B cell (primary cell): ENCODE measurements around the gene COL4A3. TPM values are rescaled to one million over a fixed set of nuclear protein-coding genes. Genes with fewer than 3 reads are reported as not detected.

ENCODE experiments used
- ATAC-seq: fragments of 200-7000 bp; cut with Tn5 transposase; one replicate; pipeline ENCODE4 v1.10.0; 2021; ENCODE audit warnings: low read depth, mild to moderate bottlenecking, moderate number of reproducible peaks, moderate library complexity
- CTCF ChIA-PET: fragments of 350-600 bp; sonication (Branson Sonifier 250); formaldehyde crosslinking; loops from one replicate; lab custom pipeline; 2021; ENCODE audit warnings: antibody characterized with exemption, inconsistent platforms; lab: Charles Lee
- POLR2A ChIA-PET: fragments of 350-600 bp; sonication (Branson Sonifier 250); formaldehyde crosslinking; loops from one replicate; lab custom pipeline; 2021; ENCODE audit warnings: antibody characterized with exemption; lab: Charles Lee
- DNase-seq: peaks from one replicate; pipeline ENCODE4 v3.0.0; 2013
- H2AFZ ChIP-seq: 2 replicates; pipeline ENCODE4 v1.6.1; 2012; ENCODE audit warnings: mild to moderate bottlenecking, low read depth, low read length; ENCODE audit not compliant: insufficient read depth, poor library complexity, severe bottlenecking
- H3K27ac ChIP-seq, 2 donors: 1 replicate in 1 of 2; 2 replicates in 1 of 2; pipeline ENCODE4 v1.5.1; 2012 to 2013; ENCODE audit warnings: low read length in 2 of 2, mild to moderate bottlenecking in 2 of 2, moderate library complexity in 1 of 2
- H3K27me3 ChIP-seq, 4 experiments: fragments of 200-600 bp in 1 of 4; sonication (generic) in 1 of 4; replicated peaks in 1 of 4; 1 replicate in 2 of 4; 2 replicates in 2 of 4; pipeline versions ENCODE4 v1.6.1 to v1.7.0; 2013 to 2016; ENCODE audit warnings: low read length in 3 of 4, mild to moderate bottlenecking in 2 of 4, mixed read lengths in 1 of 4, moderate library complexity in 1 of 4; ENCODE audit not compliant: insufficient read depth in 4 of 4, control insufficient read depth in 3 of 4; ENCODE audit errors: control extremely low read depth in 1 of 4
- H3K36me3 ChIP-seq, 2 experiments: replicated peaks in 1 of 2; 1 replicate in 1 of 2; 2 replicates in 1 of 2; pipeline versions ENCODE4 v1.6.1 to v1.7.1; 2013; ENCODE audit warnings: low read length in 1 of 2; ENCODE audit not compliant: insufficient read depth in 2 of 2, control insufficient read depth in 1 of 2; ENCODE audit errors: control extremely low read depth in 1 of 2, extremely low read depth in 1 of 2
- H3K4me1 ChIP-seq, 2 donors: fragments of 200-600 bp in 1 of 2; sonication (generic) in 1 of 2; 1 replicate in 1 of 2; 2 replicates in 1 of 2; pipeline versions ENCODE4 v1.5.1 to v1.6.1; 2013 to 2017; ENCODE audit warnings: low read length in 2 of 2; ENCODE audit not compliant: control insufficient read depth in 2 of 2, insufficient read depth in 2 of 2
- H3K4me2 ChIP-seq: replicated peaks from 2 replicates; pipeline ENCODE3; 2012; ENCODE audit warnings: mild to moderate bottlenecking, low read depth, low read length; ENCODE audit not compliant: poor library complexity, severe bottlenecking
- H3K4me3 ChIP-seq, 5 experiments: fragments of 200-600 bp in 1 of 5; sonication (generic) in 1 of 5; 1 replicate in 3 of 5; 2 replicates in 2 of 5; pipeline versions ENCODE4 v1.5.1 to v1.7.0; 2011 to 2016; ENCODE audit warnings: low read length in 4 of 5, mild to moderate bottlenecking in 4 of 5, low read depth in 2 of 5, control low read depth in 1 of 5, moderate library complexity in 1 of 5; ENCODE audit not compliant: insufficient read depth in 1 of 5; ENCODE audit errors: control extremely low read depth in 1 of 5, extremely low read depth in 1 of 5
- H3K79me2 ChIP-seq: fragments of 200-600 bp; sonication (generic); one replicate; pipeline ENCODE4 v1.6.0; 2016; ENCODE audit warnings: low read length; ENCODE audit not compliant: control insufficient read depth, insufficient read depth
- H3K9ac ChIP-seq: fragments of 200-600 bp; sonication (generic); 2 replicates; pipeline ENCODE4 v1.6.1; 2017; ENCODE audit warnings: mild to moderate bottlenecking, low read length, moderate library complexity
- H3K9me3 ChIP-seq, 3 donors: one replicate each; pipeline versions ENCODE4 v1.6.1 to v1.7.1; 2013; ENCODE audit warnings: low read length in 2 of 3; ENCODE audit not compliant: control insufficient read depth in 2 of 3, insufficient read depth in 1 of 3; ENCODE audit errors: control extremely low read depth in 1 of 3
- H4K20me1 ChIP-seq: 2 replicates; pipeline ENCODE4 v1.6.0; 2012; ENCODE audit warnings: mild to moderate bottlenecking, low read length; ENCODE audit not compliant: insufficient read depth, control insufficient read depth, poor library complexity, severe bottlenecking
- H3K27ac Mint-ChIP-seq: one replicate; pipeline ENCODE4 v1.8.0; 2021; ENCODE audit warnings: mixed read lengths
- H3K27me3 Mint-ChIP-seq: one replicate; pipeline ENCODE4 v1.8.0; 2021; ENCODE audit warnings: mixed read lengths
- H3K4me1 Mint-ChIP-seq: one replicate; pipeline ENCODE4 v1.8.0; 2021; ENCODE audit warnings: mixed read lengths
- H3K4me3 Mint-ChIP-seq: one replicate; pipeline ENCODE4 v1.8.0; 2021; ENCODE audit warnings: mixed read lengths
- H3K9me3 Mint-ChIP-seq: one replicate; pipeline ENCODE4 v1.8.0; 2022; ENCODE audit warnings: mixed read lengths; ENCODE audit not compliant: insufficient read depth
- CTCF ChIP-seq: fragments of 200-600 bp; IDR thresholded peaks from one replicate; pipeline ENCODE4 v1.8.0; 2022; ENCODE audit warnings: antibody characterized with exemption, mild to moderate bottlenecking
- EZH2 ChIP-seq: IDR thresholded peaks from 2 replicates; pipeline ENCODE4 v1.6.1; 2012; ENCODE audit warnings: borderline replicate concordance, low read depth, mild to moderate bottlenecking, moderate library complexity, low read length; ENCODE audit not compliant: insufficient read depth, poor library complexity, severe bottlenecking
- WGBS: methylation state at CpG from one replicate; pipeline ENCODE4 v1.1.5; 2013; ENCODE audit warnings: missing lambda C conversion rate; ENCODE audit not compliant: insufficient coverage; 5-methylcytosine and 5-hydroxymethylcytosine counted together
- intact Hi-C: fragments of 100-400 bp; cut with micrococcal nuclease; formaldehyde crosslinking; loops from one replicate; pipeline ENCODE4 v1.10.0; 2022
- polyA plus RNA-seq: library from polyadenylated mRNA; depleted of rRNA; stranded (reverse); fragments of >200 nt; gene quantifications from 2 replicates; pipeline ENCODE4 v1.2.3, GENCODE V29; 2012
- total RNA-seq, 2 donors: library from RNA; stranded (reverse); fragments of 120-200 nt in 1 of 2; gene quantifications; 1 replicate in 1 of 2; 2 replicates in 1 of 2; pipeline versions ENCODE4 v1.2.3 to v1.2.4, GENCODE V29; 2013 to 2022

The COL4A3 gene
- total and polyA plus RNA-seq, 2 donors (not counting 1 experiment from before 2014, with no cell fraction given): 33.4 to 45.9 TPM

- Mint-ChIP-seq H3K27ac (no peak overlapping the region), H3K4me1 (no peaks in the 10 kb centered on the region), H3K9me3 (no peaks in the 10 kb centered on the region), H3K27me3 (no peaks in the 10 kb centered on the region), H3K4me3 (no peak overlapping the region)
- no peak for DNase-seq
- TF ChIP-seq CTCF (no peak), EZH2 (no peak)
- Histone ChIP-seq H3K27ac (no peak overlapping the region), H3K4me2 (no peak overlapping the region), H2AFZ (no peak overlapping the region), H4K20me1 (no peaks in the 10 kb centered on the region), H3K4me3 (no peak overlapping the region), H3K4me1 (no peaks in the 10 kb centered on the region), H3K9ac (no peak overlapping the region), H3K27me3 (no peaks in the 10 kb centered on the region), H3K9me3 (no peaks in the 10 kb centered on the region), H3K36me3 (peaks cover 0 to 6% of the 10 kb centered on the region in 2 experiments), H3K79me2 (no peaks in the 10 kb centered on the region)
- no peak for ATAC-seq
- ChIA-PET POLR2A (no interaction called here), CTCF (interaction anchor here (3.9 kb wide), 1 partner anchor 11 kb away, joined by 20 read pairs; no protein-coding TSS in a partner anchor)
- no CpG with 5 or more reads among the region's 2 CpGs for WGBS
- intact Hi-C loops: no loop called here
These were observed 84.5 kb downstream of the COL4A3 start for GRCh38 chr2:227248876-227249275.

DNA sequence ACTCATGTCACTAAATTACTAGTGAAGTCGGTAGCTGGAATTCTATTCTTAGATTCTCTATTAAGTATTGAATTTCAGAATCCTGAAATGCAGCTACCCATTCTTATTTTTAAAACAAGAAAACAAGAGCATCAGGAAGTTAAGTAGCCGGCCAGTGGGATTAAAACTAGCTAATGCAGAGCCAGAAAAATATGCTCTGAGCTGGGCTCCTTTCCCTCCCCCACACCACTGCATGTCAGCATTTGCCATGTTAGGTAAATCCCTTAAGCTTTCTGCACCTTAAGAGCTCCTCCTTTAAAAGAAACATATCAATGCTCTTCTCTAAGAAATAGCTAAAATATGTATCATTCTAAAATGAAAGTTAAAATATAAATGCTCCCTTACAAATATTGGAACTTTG, 88.4 kb downstream of the COL4A3 start:
- Mint-ChIP-seq H3K27me3 (no peaks in the 10 kb centered on the region), H3K27ac (no peak overlapping the region), H3K4me3 (no peak overlapping the region), H3K9me3 (no peaks in the 10 kb centered on the region), H3K4me1 (no peaks in the 10 kb centered on the region)
- H3K4me1 ChIP-seq: no peaks in the 10 kb centered on the region
- H3K9me3 ChIP-seq: peaks cover 0 to 2% (median 0%) of the 10 kb centered on the region in 3 donors
- no peaks in the 10 kb centered on the region for H3K79me2 ChIP-seq
- POLR2A ChIA-PET: no interaction called here
- intact Hi-C loops: no loop called here
- H3K27ac ChIP-seq: no peak overlapping the region
- H3K4me2 ChIP-seq: no peak overlapping the region
- H3K4me3 ChIP-seq: no peak overlapping the region
- no peak for TF ChIP-seq CTCF
- TF ChIP-seq EZH2: no peak
- no peaks in the 10 kb centered on the region for H3K27me3 ChIP-seq
- ATAC-seq (no peak), DNase-seq (no peak)
- CTCF ChIA-PET: interaction anchor here (2.2 kb wide), 1 partner anchor 14 kb away, joined by 14 read pairs; no protein-coding TSS in a partner anchor
- no peak overlapping the region for H2AFZ ChIP-seq
- H3K36me3 ChIP-seq: peaks cover 0 to 8% of the 10 kb centered on the region in 2 experiments
- no peaks in the 10 kb centered on the region for H4K20me1 ChIP-seq
- WGBS: no CpG with 5 or more reads among the region's 2 CpGs
- H3K9ac ChIP-seq: no peak overlapping the region
